Esophagus squamous epithelium (tissue), 5 donors: ENCODE results near the gene CRB3. TPM values are rescaled to one million over a fixed set of nuclear protein-coding genes. Genes with fewer than 3 reads are reported as not detected.

ENCODE experiments used
- DNase-seq: peaks from one replicate; lab custom pipeline; 2025; lab: John Stamatoyannopoulos, UW
- H3K27ac ChIP-seq, 4 donors: fragments of 200-600 bp; sonication (generic); one replicate each; pipeline ENCODE4 v1.5.1; 2016 to 2019; ENCODE audit warnings: mild to moderate bottlenecking in 1 of 4
- H3K27me3 ChIP-seq, 4 donors: fragments of 200-600 bp; sonication (generic); 1 replicate in 3 of 4; 2 replicates in 1 of 4; pipeline versions ENCODE4 v1.5.1 to v1.6.0; 2017 to 2021; ENCODE audit warnings: antibody characterized with exemption in 1 of 4
- H3K36me3 ChIP-seq, 3 donors: fragments of 200-600 bp; sonication (generic); one replicate each; pipeline ENCODE4 v1.5.1; 2016 to 2019
- H3K4me1 ChIP-seq, 3 donors: fragments of 200-600 bp; sonication (generic); one replicate each; pipeline ENCODE4 v1.5.1; 2017 to 2019
- H3K4me3 ChIP-seq, 4 donors: fragments of 200-600 bp; sonication (generic); 1 replicate in 3 of 4; 2 replicates in 1 of 4; pipeline ENCODE4 v1.5.1; 2016 to 2019; ENCODE audit warnings: mild to moderate bottlenecking in 2 of 4, moderate library complexity in 1 of 4
- H3K9me3 ChIP-seq, 3 donors: fragments of 200-600 bp; sonication (generic); one replicate each; pipeline ENCODE4 v1.5.1; 2016 to 2019
- POLR2A ChIP-seq, 4 donors: fragments of 450-650 bp; IDR thresholded peaks; one replicate each; pipeline ENCODE4 v1.6.1; 2017; ENCODE audit warnings: antibody characterized with exemption in 4 of 4, mild to moderate bottlenecking in 4 of 4, moderate library complexity in 3 of 4
- WGBS, 2 donors: methylation state at CpG; one replicate each; pipeline ENCODE4 v1.1.5; 2018; 5-methylcytosine and 5-hydroxymethylcytosine counted together
- intact Hi-C: fragments of 100-400 bp; cut with DNase I; formaldehyde crosslinking; loops from one replicate; pipeline ENCODE4 v1.15.0; 2022
- total RNA-seq, 4 donors: library from RNA; depleted of rRNA; stranded (reverse); fragments of >200 nt; gene quantifications; one replicate each; pipeline ENCODE4 v1.1.0, GENCODE V29; 2016
- TF ChIP-seq, protein P1 (sequence below), 6 experiments: fragments of 450-650 bp in 4 of 6; fragments of 200-600 bp in 2 of 6; sonication (generic) in 2 of 6; IDR thresholded peaks; one replicate each; pipeline ENCODE4 v1.5.1; 2016 to 2019; ENCODE audit warnings: antibody characterized with exemption in 6 of 6, mild to moderate bottlenecking in 4 of 6, moderate library complexity in 4 of 6
- donor health status: DM: yes; HTN: yes; CAD: no.

The CRB3 gene
- total RNA-seq, 4 donors from 2014 or later, result 42.9 to 61.9 (median 56.2) TPM

DNA sequence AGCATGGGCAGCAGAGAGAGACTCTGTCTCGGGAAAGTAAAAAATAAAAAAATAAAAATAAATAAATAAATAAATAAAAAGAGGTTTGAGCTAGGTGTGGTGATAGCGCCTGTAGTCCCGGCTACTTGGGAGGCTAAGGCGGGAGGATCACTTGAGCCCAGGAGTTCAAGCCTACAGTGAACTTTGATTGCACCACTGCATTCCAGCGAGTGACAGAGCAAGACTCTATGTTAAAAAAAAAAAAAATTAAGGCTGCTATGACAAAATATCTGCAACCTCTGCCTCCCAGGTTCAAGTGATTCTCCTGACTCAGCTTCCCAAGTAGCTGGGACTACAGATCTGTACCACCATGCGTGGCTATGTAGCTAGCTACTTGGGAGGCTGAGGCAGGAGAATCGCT is 20.8 kb downstream of the CRB3 start:
- Histone ChIP-seq H3K27ac (no peak overlapping the region), H3K4me1 (peaks cover 0 to 10% (median 0%) of the 10 kb centered on the region in 3 donors), H3K9me3 (no peaks in the 10 kb centered on the region), H3K4me3 (no peak overlapping the region), H3K27me3 (peaks cover 0 to 19% (median 0%) of the 10 kb centered on the region in 4 donors), H3K36me3 (no peaks in the 10 kb centered on the region)
- DNase-seq, result no peak
- TF ChIP-seq, protein P1, sequence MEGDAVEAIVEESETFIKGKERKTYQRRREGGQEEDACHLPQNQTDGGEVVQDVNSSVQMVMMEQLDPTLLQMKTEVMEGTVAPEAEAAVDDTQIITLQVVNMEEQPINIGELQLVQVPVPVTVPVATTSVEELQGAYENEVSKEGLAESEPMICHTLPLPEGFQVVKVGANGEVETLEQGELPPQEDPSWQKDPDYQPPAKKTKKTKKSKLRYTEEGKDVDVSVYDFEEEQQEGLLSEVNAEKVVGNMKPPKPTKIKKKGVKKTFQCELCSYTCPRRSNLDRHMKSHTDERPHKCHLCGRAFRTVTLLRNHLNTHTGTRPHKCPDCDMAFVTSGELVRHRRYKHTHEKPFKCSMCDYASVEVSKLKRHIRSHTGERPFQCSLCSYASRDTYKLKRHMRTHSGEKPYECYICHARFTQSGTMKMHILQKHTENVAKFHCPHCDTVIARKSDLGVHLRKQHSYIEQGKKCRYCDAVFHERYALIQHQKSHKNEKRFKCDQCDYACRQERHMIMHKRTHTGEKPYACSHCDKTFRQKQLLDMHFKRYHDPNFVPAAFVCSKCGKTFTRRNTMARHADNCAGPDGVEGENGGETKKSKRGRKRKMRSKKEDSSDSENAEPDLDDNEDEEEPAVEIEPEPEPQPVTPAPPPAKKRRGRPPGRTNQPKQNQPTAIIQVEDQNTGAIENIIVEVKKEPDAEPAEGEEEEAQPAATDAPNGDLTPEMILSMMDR (IDR thresholded peaks at IDR 0.05), result no peak
- TF ChIP-seq POLR2A (IDR thresholded peaks at IDR 0.05), result no peak
- WGBS, 2 donors, result 85 to 88% methylated on average over 6 to 7 of the region's 7 CpGs
- intact Hi-C loops, result no loop called here

DNA sequence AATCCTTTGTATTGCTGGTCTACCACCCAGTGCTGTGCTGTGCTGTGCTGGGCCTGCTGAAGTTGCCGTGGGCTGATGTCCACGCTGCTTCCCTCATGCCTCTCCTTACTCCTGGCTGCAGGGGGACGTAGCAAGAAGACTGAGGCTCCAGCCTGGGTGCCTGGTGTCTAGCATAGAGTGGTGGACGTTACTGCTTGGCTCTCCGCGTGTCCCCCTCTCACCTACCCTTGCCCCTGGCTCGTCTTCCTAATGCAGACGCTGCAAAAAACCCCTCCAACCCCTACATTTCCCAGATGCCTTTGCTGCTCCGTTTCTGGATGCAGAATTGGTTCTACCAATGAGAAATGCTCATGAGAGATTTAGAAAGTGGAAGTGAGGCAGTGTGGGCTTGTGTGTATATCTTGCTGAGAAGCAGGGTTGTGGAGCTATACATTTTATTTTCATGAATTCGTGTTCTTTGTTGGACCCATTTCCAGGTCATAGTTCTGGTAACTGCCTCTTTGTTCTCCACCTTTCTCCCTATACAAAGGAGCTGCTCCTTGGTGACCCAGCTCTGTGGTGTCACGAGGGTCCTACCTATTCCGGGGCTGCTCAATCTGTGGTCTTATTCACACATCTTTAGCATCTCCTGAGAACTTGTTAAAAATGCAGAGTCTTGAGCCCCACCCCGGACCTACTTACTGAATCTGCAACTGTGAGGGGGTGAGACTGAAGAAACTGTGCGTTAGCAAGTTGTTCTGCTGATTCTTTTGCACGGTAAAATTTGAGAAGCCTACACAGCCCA is 25.4 kb downstream of the CRB3 start:
- no peaks in the 10 kb centered on the region for H3K4me1 ChIP-seq
- H3K36me3 ChIP-seq, result no peaks in the 10 kb centered on the region
- peaks cover 0 to 5% (median 0%) of the 10 kb centered on the region in 3 donors for H3K9me3 ChIP-seq
- no peak for DNase-seq
- WGBS, 2 donors, result 27 to 38% methylated on average over 12 to 13 of the region's 15 CpGs
- H3K27me3 ChIP-seq, result no peaks in the 10 kb centered on the region
- no peak overlapping the region for H3K27ac ChIP-seq
- intact Hi-C loops, result no loop called here
- TF ChIP-seq, protein P1 (IDR thresholded peaks at IDR 0.05), result no peak
- no peak for TF ChIP-seq POLR2A (IDR thresholded peaks at IDR 0.05)
- peak overlapping the region in 1 of 4 donors; percentile 2 for H3K4me3 ChIP-seq

DNA sequence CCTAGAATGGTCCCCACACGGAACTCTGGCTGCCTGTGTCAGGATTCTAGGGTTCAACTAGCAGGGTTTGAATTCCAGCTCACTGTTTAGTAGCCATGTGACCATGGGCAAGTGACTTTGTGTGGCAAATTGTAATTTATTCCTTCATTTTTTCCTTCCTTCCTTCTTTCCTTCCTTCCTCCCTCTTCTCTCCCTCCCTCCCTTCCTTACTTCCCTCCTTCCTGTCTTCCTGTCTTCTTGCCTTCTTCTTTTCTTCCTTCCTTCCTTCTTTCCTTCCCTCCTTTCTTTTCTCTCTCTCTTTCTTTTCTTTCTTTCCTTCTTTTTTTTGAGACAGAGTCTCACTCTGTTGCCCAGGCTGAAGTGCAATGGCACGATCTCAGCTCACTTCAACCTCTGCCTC is 26.1 kb downstream of the CRB3 start:
- H3K9me3 ChIP-seq, result peaks cover 0 to 5% (median 0%) of the 10 kb centered on the region in 3 donors
- no peak for DNase-seq
- 42 to 57% methylated on average over 2 of the region's 2 CpGs for WGBS, 2 donors
- no peak overlapping the region for H3K4me3 ChIP-seq
- no peak for TF ChIP-seq POLR2A (IDR thresholded peaks at IDR 0.05)
- TF ChIP-seq, protein P1 (IDR thresholded peaks at IDR 0.05), result no peak
- H3K36me3 ChIP-seq, result no peaks in the 10 kb centered on the region
- H3K27me3 ChIP-seq, result no peaks in the 10 kb centered on the region
- no peak overlapping the region for H3K27ac ChIP-seq
- no peaks in the 10 kb centered on the region for H3K4me1 ChIP-seq
- intact Hi-C loops, result no loop called here

DNA sequence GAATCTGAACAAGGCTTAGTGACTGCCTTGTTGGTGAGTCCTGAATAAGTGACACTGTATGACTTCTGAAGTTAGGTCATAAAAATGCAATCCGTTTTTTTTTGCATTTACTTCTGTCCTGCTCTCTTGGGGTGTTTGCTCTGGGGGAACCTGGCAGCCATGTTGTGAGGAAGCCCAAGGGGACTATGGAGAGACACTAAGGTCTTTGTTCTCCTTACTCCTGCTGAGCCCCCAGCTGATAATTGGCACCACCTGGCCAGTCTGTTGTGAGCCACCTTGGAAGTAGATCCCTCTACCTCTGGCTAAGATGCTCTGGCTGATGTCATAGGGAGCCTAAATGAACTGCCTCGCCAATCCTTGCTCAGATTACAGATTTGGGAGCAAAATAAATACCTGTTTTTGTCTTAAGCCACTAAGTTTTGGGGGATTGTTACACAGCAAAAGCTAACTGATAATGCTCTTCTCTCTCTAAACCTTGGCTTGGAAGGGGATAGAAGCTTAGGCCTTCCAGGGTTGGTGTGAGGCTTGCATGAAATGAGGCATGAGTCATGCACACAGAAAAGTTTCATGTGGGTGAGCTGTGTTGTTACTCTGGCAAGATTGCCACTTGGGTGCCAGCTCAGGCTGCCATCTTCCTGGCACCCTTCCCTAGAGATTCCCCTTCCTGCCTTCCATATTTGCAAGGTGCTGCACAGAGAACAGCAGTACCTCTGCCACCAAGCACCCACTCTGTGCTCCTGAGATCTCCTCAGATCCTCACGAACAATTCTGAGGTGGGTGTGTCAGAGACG is 27.9 kb downstream of the CRB3 start:
- TF ChIP-seq POLR2A (IDR thresholded peaks at IDR 0.05), result no peak
- TF ChIP-seq, protein P1 (IDR thresholded peaks at IDR 0.05), result no peak
- no peaks in the 10 kb centered on the region for H3K36me3 ChIP-seq
- no peak overlapping the region for H3K4me3 ChIP-seq
- H3K27me3 ChIP-seq, result no peaks in the 10 kb centered on the region
- no peaks in the 10 kb centered on the region for H3K4me1 ChIP-seq
- WGBS, 2 donors, result 84 to 93% methylated on average over 1 to 2 of the region's 4 CpGs
- H3K9me3 ChIP-seq, result peaks cover 0 to 5% (median 0%) of the 10 kb centered on the region in 3 donors
- H3K27ac ChIP-seq, result no peak overlapping the region
- intact Hi-C loops, result no loop called here
- no peak for DNase-seq
